ENCODE data around the gene LRP1-AS.
"Not testable (repeated sequence)": the region's sequence is repeated elsewhere in the genome, so short reads cannot be mapped to it uniquely, and the experiment has no call there.

LRP1-AS gene

DNA sequence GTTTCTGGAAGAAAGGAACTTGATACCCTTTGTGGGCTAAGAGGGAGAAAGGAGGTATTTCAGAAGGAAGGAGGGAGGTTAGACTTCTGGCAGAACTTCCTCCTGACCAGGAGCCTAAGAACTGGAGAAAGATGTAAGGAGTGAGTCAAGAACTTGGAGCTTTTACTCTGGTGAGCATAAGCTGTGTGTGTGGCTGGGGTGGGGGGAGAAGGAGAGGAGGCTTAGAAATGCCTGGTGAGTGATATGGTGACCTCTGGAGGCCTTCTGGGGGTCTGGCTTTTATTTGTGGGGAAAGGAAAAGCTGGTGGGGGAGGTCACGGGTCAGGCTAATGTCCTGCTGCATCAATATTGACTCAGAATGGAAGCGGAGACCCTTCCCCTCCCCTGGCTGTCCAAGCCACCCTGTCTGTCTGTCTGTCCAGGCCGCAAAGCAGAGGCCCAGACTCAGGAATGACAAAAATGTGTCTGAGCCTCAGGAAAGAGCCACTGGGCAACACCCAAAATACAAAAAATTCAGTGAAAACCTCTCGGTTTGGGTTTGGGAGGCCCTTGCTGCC, 14.3 kb downstream of the LRP1-AS start:
- Mint-ChIP-seq H3K9me3 (no peaks in the 10 kb centered on the region), H3K27ac (no peak overlapping the region), H3K4me1 (ENCODE audit: low read depth) (peaks cover 4% of the 10 kb centered on the region), H3K4me3 (no peak overlapping the region), H3K27me3 (ENCODE audit: low read depth) (peaks cover 20% of the 10 kb centered on the region), H3K36me3 (ENCODE audit: low read depth) (no peaks in the 10 kb centered on the region)
- DNase-seq (ENCODE audit: low spot score): no peak

DNA sequence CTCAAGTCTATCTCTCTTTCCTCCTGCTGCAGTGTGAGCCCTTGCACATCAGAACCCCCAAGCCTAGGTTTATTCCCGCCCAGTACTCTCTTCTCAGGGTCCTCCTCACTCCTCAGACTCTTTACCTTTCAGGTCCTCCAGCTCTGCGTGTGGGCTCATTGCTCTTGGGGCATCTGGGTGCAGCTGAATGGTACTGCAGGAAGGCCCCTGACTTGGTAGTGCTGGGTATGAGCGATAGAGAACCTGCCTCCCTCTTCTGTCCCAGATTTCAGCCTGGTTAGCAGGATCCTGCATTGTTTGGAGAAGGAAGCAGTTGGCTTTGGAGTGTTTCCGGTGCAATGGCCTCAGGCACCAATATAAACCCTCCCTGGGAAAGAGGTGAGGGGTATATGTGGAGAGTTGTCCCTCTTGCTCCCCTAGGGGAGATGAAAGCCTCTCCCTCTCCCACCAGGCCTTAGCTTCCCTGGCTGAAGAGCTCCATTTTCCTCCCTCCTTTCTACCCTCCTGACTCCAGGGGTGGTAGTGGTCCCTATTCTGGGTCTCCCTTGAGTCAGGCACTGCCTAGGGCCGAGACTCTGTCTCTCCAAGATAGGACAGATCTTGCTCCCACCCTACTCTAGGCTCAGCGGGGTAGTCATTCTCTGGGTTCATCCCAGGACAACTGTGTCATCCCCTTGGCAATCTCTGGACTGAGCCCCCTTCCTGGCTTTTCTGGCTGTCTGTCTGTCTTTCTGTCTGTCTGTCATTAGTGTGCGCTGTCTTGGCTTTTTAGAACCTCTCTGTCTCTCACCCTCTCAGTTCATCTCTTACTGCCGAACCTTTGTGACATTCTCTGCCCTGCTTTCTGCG, 15.3 kb downstream of the LRP1-AS start:
- Mint-ChIP-seq H3K4me1 (ENCODE audit: low read depth) (peaks cover 7% of the 10 kb centered on the region), H3K27ac (no peak overlapping the region), H3K9me3 (no peaks in the 10 kb centered on the region), H3K27me3 (ENCODE audit: low read depth) (peaks cover 23% of the 10 kb centered on the region), H3K4me3 (no peak overlapping the region), H3K36me3 (ENCODE audit: low read depth) (no peaks in the 10 kb centered on the region)
- no peak for DNase-seq (ENCODE audit: low spot score)

DNA sequence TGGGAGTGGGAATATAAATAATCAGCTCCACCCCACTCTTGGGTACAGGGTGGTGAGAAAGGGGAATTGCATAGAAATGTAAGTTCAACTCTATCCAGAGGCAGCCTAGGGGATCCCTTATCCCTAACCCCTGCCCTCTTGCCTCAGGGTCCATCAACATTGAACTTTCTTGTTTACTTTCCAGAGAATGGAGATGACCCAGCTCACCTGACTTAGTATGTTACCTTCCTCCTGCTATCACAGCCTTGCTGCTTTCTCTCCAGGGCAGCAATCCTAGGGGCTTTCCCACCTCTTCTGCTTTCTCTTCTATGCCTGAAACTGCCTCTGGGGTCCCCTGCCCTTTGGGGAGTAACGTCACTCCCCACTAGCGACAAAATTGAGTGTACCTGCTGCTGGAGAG, 16.5 kb downstream of the LRP1-AS start:
- no peaks in the 10 kb centered on the region for H3K36me3 Mint-ChIP-seq (ENCODE audit: low read depth)
- H3K4me3 Mint-ChIP-seq: no peak overlapping the region
- H3K27ac Mint-ChIP-seq: no peak overlapping the region
- no peak for DNase-seq (ENCODE audit: low spot score)
- H3K9me3 Mint-ChIP-seq: no peaks in the 10 kb centered on the region
- H3K4me1 Mint-ChIP-seq (ENCODE audit: low read depth): peaks cover 12% of the 10 kb centered on the region
- peaks cover 34% of the 10 kb centered on the region for H3K27me3 Mint-ChIP-seq (ENCODE audit: low read depth)

DNA sequence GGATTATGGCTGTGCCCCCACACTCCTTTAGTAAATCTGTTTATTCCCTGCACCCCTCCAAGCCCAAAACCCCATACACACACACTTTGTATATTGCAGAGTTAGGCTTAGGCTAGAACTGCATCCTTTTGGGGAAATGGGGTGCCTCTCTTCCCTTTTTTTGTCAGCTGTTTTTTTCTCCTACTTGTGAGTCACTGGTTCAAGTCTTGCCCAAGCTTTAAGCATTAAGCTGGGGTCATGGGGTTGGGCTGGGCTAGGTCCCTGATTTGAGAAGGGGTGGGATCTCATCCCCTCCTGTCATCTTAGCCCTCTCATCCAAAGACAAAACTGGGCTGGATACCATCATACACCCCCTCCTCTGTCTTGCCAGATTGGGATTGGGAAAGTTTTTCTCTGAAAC, 17.5 kb downstream of the LRP1-AS start:
- Mint-ChIP-seq H3K27ac (no peak overlapping the region), H3K36me3 (ENCODE audit: low read depth) (no peaks in the 10 kb centered on the region), H3K4me3 (peak overlapping the region; percentile 64), H3K9me3 (no peaks in the 10 kb centered on the region), H3K27me3 (ENCODE audit: low read depth) (peaks cover 39% of the 10 kb centered on the region), H3K4me1 (ENCODE audit: low read depth) (peaks cover 12% of the 10 kb centered on the region)
- no peak for DNase-seq (ENCODE audit: low spot score)

DNA sequence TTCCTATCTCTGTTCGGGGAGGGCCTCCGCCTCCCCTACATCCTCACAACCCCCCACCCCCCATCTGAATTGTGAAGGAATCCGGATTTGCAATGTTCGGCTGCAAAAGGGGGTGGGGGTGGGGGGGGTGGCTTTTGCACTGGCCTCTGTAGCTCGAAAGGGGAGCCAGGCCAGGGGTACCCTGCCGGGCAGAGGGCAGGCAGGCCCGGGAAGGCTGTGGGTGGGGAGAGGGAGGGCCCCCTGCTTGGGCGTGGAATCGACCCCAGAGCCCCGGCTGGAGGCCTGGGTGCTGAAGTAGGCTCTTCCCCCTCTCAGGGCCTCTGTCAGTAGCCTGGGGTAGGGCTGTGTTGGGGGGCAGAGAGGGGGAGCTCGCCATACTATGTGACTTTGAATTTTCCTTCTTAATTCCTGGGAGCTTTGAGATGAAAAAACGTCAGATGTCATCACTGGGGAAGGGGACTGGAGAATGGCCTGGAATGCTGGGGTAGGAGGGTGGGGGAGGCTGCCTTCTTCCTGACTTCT, 18.0 kb downstream of the LRP1-AS start:
- Mint-ChIP-seq H3K27ac (no peak overlapping the region), H3K36me3 (ENCODE audit: low read depth) (no peaks in the 10 kb centered on the region), H3K27me3 (ENCODE audit: low read depth) (peaks cover 44% of the 10 kb centered on the region), H3K9me3 (peaks cover under 1% of the 10 kb centered on the region), H3K4me3 (peak overlapping the region; percentile 64), H3K4me1 (ENCODE audit: low read depth) (peaks cover 14% of the 10 kb centered on the region)
- no peak for DNase-seq (ENCODE audit: low spot score)

DNA sequence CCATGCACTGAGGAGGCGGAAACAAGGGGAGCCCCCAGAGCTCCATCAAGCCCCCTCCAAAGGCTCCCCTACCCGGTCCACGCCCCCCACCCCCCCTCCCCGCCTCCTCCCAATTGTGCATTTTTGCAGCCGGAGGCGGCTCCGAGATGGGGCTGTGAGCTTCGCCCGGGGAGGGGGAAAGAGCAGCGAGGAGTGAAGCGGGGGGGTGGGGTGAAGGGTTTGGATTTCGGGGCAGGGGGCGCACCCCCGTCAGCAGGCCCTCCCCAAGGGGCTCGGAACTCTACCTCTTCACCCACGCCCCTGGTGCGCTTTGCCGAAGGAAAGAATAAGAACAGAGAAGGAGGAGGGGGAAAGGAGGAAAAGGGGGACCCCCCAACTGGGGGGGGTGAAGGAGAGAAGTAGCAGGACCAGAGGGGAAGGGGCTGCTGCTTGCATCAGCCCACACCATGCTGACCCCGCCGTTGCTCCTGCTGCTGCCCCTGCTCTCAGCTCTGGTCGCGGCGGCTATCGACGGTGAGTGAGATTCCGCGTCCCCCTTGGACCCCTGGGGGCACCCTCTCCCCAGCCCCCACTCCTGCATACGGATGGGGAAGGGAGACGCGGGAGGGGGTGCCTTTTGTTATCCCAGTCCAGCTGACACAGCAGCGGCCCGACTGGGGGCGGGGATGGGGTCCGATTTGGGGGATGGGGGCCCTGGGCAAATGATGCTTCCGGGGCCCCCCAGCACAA, 18.7 kb downstream of the LRP1-AS start:
- H3K4me3 Mint-ChIP-seq: peak overlapping the region; percentile 22
- peaks cover 17% of the 10 kb centered on the region for H3K4me1 Mint-ChIP-seq (ENCODE audit: low read depth)
- DNase-seq (ENCODE audit: low spot score): no peak
- peaks cover 48% of the 10 kb centered on the region for H3K27me3 Mint-ChIP-seq (ENCODE audit: low read depth)
- H3K27ac Mint-ChIP-seq: no peak overlapping the region
- H3K36me3 Mint-ChIP-seq (ENCODE audit: low read depth): peaks cover 4% of the 10 kb centered on the region
- H3K9me3 Mint-ChIP-seq: peaks cover 8% of the 10 kb centered on the region

DNA sequence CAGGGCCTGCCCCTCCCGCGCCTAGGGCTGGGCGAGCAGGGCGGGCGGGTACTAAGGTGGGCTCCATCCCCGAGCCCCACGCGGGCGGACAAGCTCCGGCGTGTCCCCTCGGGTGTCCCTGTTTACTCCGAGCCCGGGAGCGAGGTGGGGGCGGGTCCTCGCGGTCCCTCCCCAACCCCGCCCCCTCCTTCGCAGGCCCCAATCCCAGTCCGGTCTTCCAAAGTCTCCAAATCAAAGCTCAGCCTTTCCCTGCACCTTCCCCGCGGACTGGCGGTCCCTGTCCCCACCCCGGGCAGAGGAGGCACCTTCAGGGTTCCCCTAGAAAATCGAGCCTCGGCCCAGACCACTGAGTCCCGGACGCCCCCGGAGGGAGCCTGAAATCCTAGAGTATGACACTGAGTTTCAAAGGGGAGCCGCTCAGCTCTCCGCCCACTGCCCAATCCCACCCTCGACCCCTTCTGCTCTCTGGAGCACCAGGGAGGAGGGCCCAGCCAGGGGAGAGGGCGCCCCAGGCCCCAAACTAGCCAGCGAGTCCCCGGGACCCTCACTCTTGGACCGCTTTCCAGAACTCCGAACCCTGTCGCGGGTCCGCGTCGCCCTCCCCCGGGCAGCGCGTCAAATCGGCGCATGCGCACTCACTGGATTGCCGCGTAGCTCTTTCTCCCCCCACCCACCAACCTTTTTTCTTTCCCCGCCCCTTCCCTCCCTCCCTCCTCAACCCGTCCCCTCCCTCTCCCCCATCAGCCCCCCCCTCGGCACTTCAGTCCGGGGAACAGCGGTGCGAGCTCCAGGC, 19.5 kb downstream of the LRP1-AS start, which contains the start of gene LRP1:
Gene LRP1, plus strand, starts transcription at position 758 of the 793 bp plus-strand sequence. CDS start 482 bp downstream, outside the sequence.
- Mint-ChIP-seq H3K4me3 (peak within 1 kb of the TSS; percentile 82), H3K36me3 (ENCODE audit: low read depth) (peaks cover 6% of the 10 kb centered on the region), H3K27ac (no peak within 1 kb of the TSS), H3K9me3 (peaks cover 14% of the 10 kb centered on the region), H3K4me1 (ENCODE audit: low read depth) (peaks cover 17% of the 10 kb centered on the region), H3K27me3 (ENCODE audit: low read depth) (peaks cover 51% of the 10 kb centered on the region)
- DNase-seq (ENCODE audit: low spot score): peak; percentile 70

DNA sequence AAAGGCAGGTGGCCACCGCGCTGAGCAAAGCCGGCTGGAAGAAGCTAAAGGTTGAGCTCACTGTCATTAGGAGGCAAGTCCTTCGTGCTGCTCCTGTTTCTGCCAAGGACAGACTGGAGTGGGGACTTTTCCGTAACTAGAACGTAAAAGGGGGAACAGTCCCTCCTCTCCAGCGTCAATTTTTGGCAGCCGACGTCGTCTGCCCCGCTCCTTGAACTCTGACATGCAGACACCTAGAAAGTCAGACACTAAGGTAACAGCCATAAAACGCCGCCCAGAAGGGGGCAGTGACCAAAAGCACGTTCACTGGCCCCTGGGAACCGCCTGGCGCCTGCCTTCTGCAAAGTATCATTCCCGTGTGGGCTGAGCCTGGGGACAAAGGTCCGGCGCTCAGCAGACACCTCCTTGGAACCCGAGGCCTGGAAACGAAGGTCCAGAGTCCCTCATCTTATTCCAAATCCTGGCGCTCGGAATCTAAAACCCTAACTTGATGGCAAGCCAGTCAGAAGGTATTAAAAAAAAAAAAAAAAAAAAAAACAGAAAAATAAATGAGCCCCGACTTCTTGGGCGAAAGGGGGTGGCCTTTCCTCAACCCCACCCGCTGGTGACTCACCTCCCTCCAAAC, 20.2 kb downstream of the LRP1-AS start:
- no peak overlapping the region for H3K27ac Mint-ChIP-seq
- DNase-seq (ENCODE audit: low spot score): peak; percentile 59
- H3K27me3 Mint-ChIP-seq (ENCODE audit: low read depth): peaks cover 49% of the 10 kb centered on the region
- peak overlapping the region; percentile 82 for H3K4me3 Mint-ChIP-seq
- peaks cover 14% of the 10 kb centered on the region for H3K9me3 Mint-ChIP-seq
- peaks cover 17% of the 10 kb centered on the region for H3K4me1 Mint-ChIP-seq (ENCODE audit: low read depth)
- H3K36me3 Mint-ChIP-seq (ENCODE audit: low read depth): peaks cover 6% of the 10 kb centered on the region

DNA sequence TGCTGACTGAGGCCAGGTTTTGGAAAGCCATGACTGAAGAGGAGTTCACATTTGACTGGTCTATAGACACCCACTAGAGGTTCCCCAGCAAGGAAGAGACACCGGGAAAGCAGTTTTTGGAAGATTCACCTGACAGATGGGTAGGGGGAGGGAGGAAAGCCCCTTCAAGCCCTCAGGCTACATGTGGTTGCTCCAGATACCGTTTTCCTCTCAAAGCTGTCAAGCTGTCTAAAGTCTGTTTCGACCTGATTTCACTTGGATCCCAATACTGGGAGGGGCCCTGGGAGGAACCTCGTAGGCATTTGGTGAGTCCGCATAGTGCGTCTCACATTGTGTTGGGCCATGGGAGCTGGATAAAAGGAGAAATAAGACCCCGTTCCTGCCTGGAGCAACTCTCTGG, 20.9 kb downstream of the LRP1-AS start:
- Mint-ChIP-seq H3K4me3 (peak overlapping the region; percentile 39), H3K27me3 (ENCODE audit: low read depth) (peaks cover 45% of the 10 kb centered on the region), H3K27ac (no peak overlapping the region), H3K4me1 (ENCODE audit: low read depth) (peaks cover 17% of the 10 kb centered on the region), H3K36me3 (ENCODE audit: low read depth) (peaks cover 6% of the 10 kb centered on the region), H3K9me3 (peaks cover 14% of the 10 kb centered on the region)
- DNase-seq (ENCODE audit: low spot score): no peak

DNA sequence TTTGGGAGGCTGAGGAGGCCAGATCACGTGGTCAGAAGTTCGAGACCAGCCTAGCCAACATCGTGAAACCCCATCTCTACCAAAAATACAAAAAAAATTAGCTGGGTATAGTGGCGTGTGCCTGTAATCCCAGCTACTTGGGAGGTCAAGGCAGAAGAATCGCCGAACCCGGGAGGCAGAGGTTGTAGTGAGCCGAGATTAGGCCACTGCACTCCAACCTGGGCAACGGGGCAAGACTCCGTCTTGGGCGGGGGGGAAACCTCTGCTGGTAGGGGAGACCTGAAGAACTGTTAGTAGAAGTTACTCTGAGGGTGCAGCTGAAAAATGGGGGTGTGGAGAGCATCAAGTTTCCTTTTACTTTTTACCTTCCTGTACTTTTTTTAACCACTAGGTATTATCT, 21.4 kb downstream of the LRP1-AS start:
- no peak overlapping the region for H3K4me3 Mint-ChIP-seq
- peaks cover 17% of the 10 kb centered on the region for H3K4me1 Mint-ChIP-seq (ENCODE audit: low read depth)
- peaks cover 6% of the 10 kb centered on the region for H3K36me3 Mint-ChIP-seq (ENCODE audit: low read depth)
- no peak for DNase-seq (ENCODE audit: low spot score)
- H3K9me3 Mint-ChIP-seq: peaks cover 14% of the 10 kb centered on the region
- H3K27ac Mint-ChIP-seq: no peak overlapping the region
- H3K27me3 Mint-ChIP-seq (ENCODE audit: low read depth): peaks cover 43% of the 10 kb centered on the region

DNA sequence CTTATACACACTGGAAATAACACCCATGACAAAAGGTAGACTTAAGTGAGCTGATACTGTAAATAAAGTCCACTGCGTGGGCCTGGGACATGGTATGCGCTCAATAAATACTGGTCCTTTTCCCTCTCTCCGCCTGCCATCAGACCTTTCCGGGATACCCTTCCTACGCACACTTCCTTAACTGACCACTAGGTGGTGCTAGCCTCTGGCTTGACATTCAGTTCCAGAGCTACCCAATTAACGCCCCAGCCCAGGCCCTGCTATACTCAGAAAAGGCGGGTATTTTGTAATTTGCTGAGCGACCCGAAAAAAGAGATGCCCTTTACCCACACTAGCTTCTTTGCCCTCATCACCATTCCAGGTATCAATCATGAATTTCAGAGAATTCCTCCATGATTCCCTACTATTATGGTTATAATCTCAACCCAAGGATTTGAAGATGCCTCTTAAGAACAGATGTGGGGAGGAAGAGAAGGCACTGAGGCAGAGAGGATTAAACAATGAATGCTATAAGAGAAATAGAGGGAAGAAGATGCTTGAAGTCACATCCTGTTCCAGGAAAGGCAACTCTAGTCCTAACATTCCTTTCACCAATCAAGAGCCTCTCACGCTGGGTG, 23.1 kb downstream of the LRP1-AS start:
- H3K36me3 Mint-ChIP-seq (ENCODE audit: low read depth): peaks cover 6% of the 10 kb centered on the region
- peaks cover 13% of the 10 kb centered on the region for H3K4me1 Mint-ChIP-seq (ENCODE audit: low read depth)
- peaks cover 14% of the 10 kb centered on the region for H3K9me3 Mint-ChIP-seq
- no peak overlapping the region for H3K4me3 Mint-ChIP-seq
- DNase-seq (ENCODE audit: low spot score): peak; percentile 65
- no peak overlapping the region for H3K27ac Mint-ChIP-seq
- H3K27me3 Mint-ChIP-seq (ENCODE audit: low read depth): peaks cover 31% of the 10 kb centered on the region

DNA sequence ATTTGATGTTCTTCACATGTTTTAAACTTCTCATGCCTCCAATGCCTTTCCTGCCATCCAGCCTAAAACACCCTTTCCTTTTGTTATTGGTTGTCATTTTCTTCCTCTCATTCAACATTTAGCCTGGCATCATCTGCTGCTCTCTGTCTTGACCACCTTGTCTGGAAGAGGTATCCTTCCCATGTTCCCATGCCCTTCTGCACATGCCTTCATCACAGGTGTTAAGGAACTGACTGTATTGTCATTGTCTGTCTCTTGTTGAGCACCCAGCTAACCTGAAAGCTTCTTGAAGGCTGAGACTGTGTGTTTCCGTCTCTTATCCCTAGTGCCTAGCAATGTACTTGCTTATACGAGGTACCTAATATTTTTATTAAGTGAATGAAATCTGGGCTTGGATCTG, 23.6 kb downstream of the LRP1-AS start:
- no peak for DNase-seq (ENCODE audit: low spot score)
- peaks cover 6% of the 10 kb centered on the region for H3K36me3 Mint-ChIP-seq (ENCODE audit: low read depth)
- H3K9me3 Mint-ChIP-seq: peaks cover 14% of the 10 kb centered on the region
- no peak overlapping the region for H3K4me3 Mint-ChIP-seq
- H3K4me1 Mint-ChIP-seq (ENCODE audit: low read depth): peaks cover 13% of the 10 kb centered on the region
- H3K27ac Mint-ChIP-seq: no peak overlapping the region
- H3K27me3 Mint-ChIP-seq (ENCODE audit: low read depth): peaks cover 31% of the 10 kb centered on the region

DNA sequence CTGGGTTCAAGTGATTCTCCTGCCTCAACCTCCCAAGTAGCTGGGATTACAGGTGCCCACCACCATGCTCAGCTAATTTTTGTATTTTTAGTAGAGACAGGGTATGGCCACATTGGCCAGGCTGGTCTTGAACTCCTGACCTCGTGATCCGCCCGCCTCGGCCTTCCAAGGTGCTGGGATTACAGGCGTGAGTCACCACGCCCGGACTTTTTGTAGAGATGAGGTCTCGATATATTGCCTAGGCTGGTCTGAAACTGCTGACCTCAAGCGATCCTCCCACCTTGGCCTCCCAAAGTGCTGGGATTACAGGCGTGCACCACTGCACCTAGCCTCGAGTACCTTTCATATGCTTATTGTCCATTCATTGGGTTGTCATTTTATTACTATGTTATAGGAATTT, 26.7 kb downstream of the LRP1-AS start:
- Mint-ChIP-seq H3K27me3 (ENCODE audit: low read depth) (peaks cover 28% of the 10 kb centered on the region), H3K9me3 (peaks cover 14% of the 10 kb centered on the region)
- not testable (repeated sequence) for H3K36me3 Mint-ChIP-seq (ENCODE audit: low read depth); DNase-seq (ENCODE audit: low spot score); H3K27ac Mint-ChIP-seq; H3K4me3 Mint-ChIP-seq; H3K4me1 Mint-ChIP-seq (ENCODE audit: low read depth)

All from T-helper 2 cell treated with Interferon-gamma antibody and Interleukin-4, amounts not matched to agents 5 μg/mL and 100 μg/mL, for 36 hours (primary cell).